Right cardiac atrium (tissue), 5 donors: ENCODE measurements around the gene EPB41L4A. TPM values are rescaled to one million over a fixed set of nuclear protein-coding genes. Genes with fewer than 3 reads are reported as not detected.

Experiments
- ATAC-seq, 2 donors: fragments of 200-7000 bp; cut with Tn5 transposase; one replicate each; pipeline versions ENCODE4 v1.8.0 to v1.9.1; 2020; ENCODE audit warnings: moderate library complexity in 2 of 2, mild to moderate bottlenecking in 1 of 2
- DNase-seq, 3 donors: peaks; one replicate each; pipeline ENCODE4 v3.0.0-alpha.2; 2020
- H3K27ac ChIP-seq: one replicate; pipeline ENCODE4 v1.5.1; 2013; ENCODE audit warnings: mild to moderate bottlenecking, low read length, control low read depth, moderate library complexity
- H3K27me3 ChIP-seq: one replicate; pipeline ENCODE4 v1.6.1; 2013; ENCODE audit not compliant: control insufficient read depth, insufficient read depth
- H3K4me1 ChIP-seq: one replicate; pipeline ENCODE4 v1.6.1; 2013; ENCODE audit warnings: low read length; ENCODE audit not compliant: control insufficient read depth, insufficient read depth
- H3K4me3 ChIP-seq: one replicate; pipeline ENCODE4 v1.5.1; 2013; ENCODE audit warnings: low read length, control low read depth
- H3K9me3 ChIP-seq: one replicate; pipeline ENCODE4 v1.6.1; 2013; ENCODE audit warnings: low read length; ENCODE audit not compliant: control insufficient read depth
- WGBS: extraction: QIAGEN DNeasy Blood & Tissue Kit; methylation state at CpG from one replicate; pipeline ENCODE4 v1.1.7; 2013; 5-methylcytosine and 5-hydroxymethylcytosine counted together
- intact Hi-C, 4 donors: fragments of 100-400 bp; cut with DNase I; formaldehyde crosslinking; loops; one replicate each; pipeline versions ENCODE4 v1.11.0 to v1.14.0; 2022 to 2023
- polyA plus RNA-seq: library from polyadenylated mRNA; stranded (reverse); fragments of 200-250 nt; gene quantifications from one replicate; pipeline ENCODE4 v1.2.3, GENCODE V29; 2013
- total RNA-seq, 4 donors: library from RNA; stranded (reverse); fragmentation: NEBNext Ultra II Directional; extraction: Animal tissue kit (Norgen Biotek cat#: 25700); gene quantifications; one replicate each; pipeline ENCODE4 v1.2.1, GENCODE V29; 2021
- donor health status: healthy with polysubstance abuse.
- donor health status: DM: no; HTN: yes; CAD: no.
- donor health status: DM: no; HTN: no; CAD: no.
- donor health status: DM: no; HTN: yes; CAD: no; lungs with severe emphysema.
- donor health status: DM: yes; HTN: yes; CAD: no.

Gene EPB41L4A
- total and polyA plus RNA-seq, 5 donors, result 9.2 to 43.7 (median 27.2) TPM

DNA sequence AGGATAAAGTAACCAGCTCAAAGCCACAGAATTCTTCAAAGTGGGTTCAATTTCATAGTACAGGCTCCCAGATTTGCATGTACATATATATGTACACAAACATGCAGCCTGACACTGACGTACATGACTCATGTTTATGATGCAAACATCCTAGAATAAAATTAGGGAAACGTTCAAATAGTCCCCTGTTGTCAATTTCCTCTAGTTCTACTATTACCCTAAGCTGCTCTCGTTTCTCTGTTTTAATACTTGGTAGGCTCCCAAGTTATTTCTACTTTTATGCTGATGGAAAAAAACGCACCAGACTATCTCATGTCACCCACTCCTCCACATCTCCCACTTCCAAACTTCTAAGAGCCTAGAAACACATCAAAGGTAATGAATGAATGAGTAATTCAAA, 229.7 kb downstream of the EPB41L4A start:
- H3K27me3 ChIP-seq, result no peaks in the 10 kb centered on the region
- no peak for ATAC-seq
- H3K27ac ChIP-seq, result no peak overlapping the region
- H3K4me3 ChIP-seq, result no peak overlapping the region
- WGBS, result 58% methylated on average over 4 of the region's 4 CpGs
- intact Hi-C loops, result loop anchor here in 2 of 4 donors (10.0 kb wide), 2 partner anchors 225 to 575 kb away; partner anchors contain the start of gene EPB41L4A (in 1 of the 2)
- no peaks in the 10 kb centered on the region for H3K4me1 ChIP-seq
- DNase-seq, result no peak
- no peaks in the 10 kb centered on the region for H3K9me3 ChIP-seq

GRCh38 chr5:112186401-112186990, 232.6 kb downstream of the EPB41L4A start:
- H3K27ac ChIP-seq, result no peak overlapping the region
- intact Hi-C loops, result loop anchor here in 2 of 4 donors (10.0 kb wide), 2 partner anchors 228 to 578 kb away; partner anchors contain the start of gene EPB41L4A (in 1 of the 2)
- peaks cover 3% of the 10 kb centered on the region for H3K4me1 ChIP-seq
- no peak for ATAC-seq
- H3K27me3 ChIP-seq, result no peaks in the 10 kb centered on the region
- DNase-seq, result no peak
- no peak overlapping the region for H3K4me3 ChIP-seq
- 73% methylated on average over 4 of the region's 4 CpGs for WGBS
- no peaks in the 10 kb centered on the region for H3K9me3 ChIP-seq

DNA sequence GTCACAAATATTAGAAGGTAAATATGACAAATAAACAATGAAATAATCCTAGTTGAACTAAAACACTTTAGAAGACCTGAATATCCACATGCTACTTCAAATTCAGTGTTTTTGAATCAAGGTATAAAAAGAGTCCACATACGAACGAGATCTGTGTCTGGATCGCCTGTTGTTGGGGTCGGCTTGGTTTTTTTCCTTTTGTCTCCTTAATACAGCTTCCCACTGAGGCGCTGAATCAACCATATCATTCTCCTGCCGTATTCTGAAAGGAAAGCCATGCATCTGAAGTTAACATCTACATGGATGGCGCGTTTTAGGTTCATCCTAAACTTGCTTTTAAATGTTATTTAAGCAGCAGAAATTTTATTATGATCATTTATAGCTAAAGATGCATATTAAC, 235.2 kb downstream of the EPB41L4A start:
- H3K27ac ChIP-seq, result no peak overlapping the region
- no peak for ATAC-seq
- no peaks in the 10 kb centered on the region for H3K27me3 ChIP-seq
- H3K4me1 ChIP-seq, result peaks cover 3% of the 10 kb centered on the region
- no peak overlapping the region for H3K4me3 ChIP-seq
- 92% methylated on average over 8 of the region's 8 CpGs for WGBS
- intact Hi-C loops, result loop anchor here in 2 of 4 donors (10.0 kb wide), 2 partner anchors 231 to 581 kb away; partner anchors contain the start of gene EPB41L4A (in 1 of the 2)
- no peaks in the 10 kb centered on the region for H3K9me3 ChIP-seq
- no peak for DNase-seq

- peak; percentile 48 to 60 for ATAC-seq
- intact Hi-C loops, result loop anchor here in 2 of 4 donors (10.0 kb wide), 2 partner anchors 232 to 582 kb away; partner anchors contain the start of gene EPB41L4A (in 1 of the 2)
- H3K4me3 ChIP-seq, result no peak overlapping the region
- DNase-seq, result no peak
- WGBS, result 52% methylated on average over 8 of the region's 8 CpGs
- H3K9me3 ChIP-seq, result no peaks in the 10 kb centered on the region
- peaks cover 3% of the 10 kb centered on the region for H3K4me1 ChIP-seq
- no peaks in the 10 kb centered on the region for H3K27me3 ChIP-seq
- no peak overlapping the region for H3K27ac ChIP-seq
Observed at GRCh38 chr5:112183103-112183711, 235.9 kb downstream of the EPB41L4A start.

DNA sequence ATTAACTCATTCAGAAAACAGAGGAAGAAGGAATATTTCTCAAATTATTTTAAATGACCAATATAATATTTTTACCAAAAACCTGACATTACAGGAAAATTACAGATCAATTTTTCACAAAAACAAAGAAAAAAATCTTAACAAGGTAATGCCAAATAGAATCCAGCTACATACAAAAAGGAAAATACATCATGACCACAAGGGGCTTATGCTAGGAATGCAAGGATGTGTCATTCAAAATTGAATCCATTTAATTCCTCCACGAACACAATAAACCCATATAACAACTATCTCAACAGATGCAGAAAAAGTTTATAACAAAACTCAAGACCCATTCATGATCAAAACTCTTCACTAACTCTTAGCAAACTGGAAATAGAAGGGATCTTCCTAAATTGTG, 239.8 kb downstream of the EPB41L4A start:
- WGBS, result 87% methylated on average over 1 of the region's 1 CpG
- H3K27me3 ChIP-seq, result no peaks in the 10 kb centered on the region
- no peak overlapping the region for H3K27ac ChIP-seq
- intact Hi-C loops, result loop anchor here in 2 of 4 donors (5.0 to 10.0 kb wide), 2 partner anchors 243 to 346 kb away; no protein-coding TSS in a partner anchor
- no peaks in the 10 kb centered on the region for H3K9me3 ChIP-seq
- ATAC-seq (no peak), DNase-seq (no peak)
- no peak overlapping the region for H3K4me3 ChIP-seq
- H3K4me1 ChIP-seq, result peaks cover 3% of the 10 kb centered on the region

DNA sequence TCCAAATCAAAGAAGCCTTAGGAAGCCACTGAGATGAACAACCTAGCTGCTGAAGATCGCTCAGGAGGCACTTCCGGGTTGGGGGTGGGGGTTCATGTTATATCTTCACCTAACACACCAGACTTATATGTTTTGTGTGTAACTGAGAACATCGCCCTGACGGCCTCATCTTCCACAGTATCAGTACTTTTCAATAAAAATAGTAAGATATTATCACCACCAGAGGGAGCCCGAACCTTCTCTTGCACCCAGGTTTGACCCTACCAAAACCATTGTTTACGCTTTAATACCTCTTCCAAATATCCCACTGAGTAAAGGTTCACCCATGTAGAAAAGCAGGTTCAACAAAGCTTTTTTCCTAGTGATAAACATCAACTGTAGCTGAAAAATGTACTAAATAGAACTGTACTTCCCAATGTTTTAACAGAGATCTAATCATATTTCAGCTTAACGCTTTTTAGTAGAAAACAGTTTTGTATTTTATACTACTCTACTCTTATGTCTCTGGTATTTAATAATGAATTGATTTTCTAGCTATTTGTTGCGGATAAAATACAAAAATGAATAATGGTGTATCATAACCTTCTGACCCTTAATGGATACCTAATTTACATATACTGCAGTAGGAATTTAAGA, 244.0 kb downstream of the EPB41L4A start:
- no peaks in the 10 kb centered on the region for H3K4me1 ChIP-seq
- ATAC-seq (peak; percentile 71 to 78), DNase-seq (peak in 2 of 3 donors; percentile 21 to 44)
- no peaks in the 10 kb centered on the region for H3K9me3 ChIP-seq
- no peaks in the 10 kb centered on the region for H3K27me3 ChIP-seq
- WGBS, result 33% methylated on average over 8 of the region's 8 CpGs
- no peak overlapping the region for H3K27ac ChIP-seq
- no peak overlapping the region for H3K4me3 ChIP-seq
- intact Hi-C loops, result loop anchor here in 3 of 4 donors (2.0 to 10.0 kb wide), 3 partner anchors 246 to 350 kb away; no protein-coding TSS in a partner anchor

GRCh38 chr5:112165897-112166737, 253.0 kb downstream of the EPB41L4A start:
- Histone ChIP-seq H3K9me3 (no peaks in the 10 kb centered on the region), H3K4me1 (no peaks in the 10 kb centered on the region)

DNA sequence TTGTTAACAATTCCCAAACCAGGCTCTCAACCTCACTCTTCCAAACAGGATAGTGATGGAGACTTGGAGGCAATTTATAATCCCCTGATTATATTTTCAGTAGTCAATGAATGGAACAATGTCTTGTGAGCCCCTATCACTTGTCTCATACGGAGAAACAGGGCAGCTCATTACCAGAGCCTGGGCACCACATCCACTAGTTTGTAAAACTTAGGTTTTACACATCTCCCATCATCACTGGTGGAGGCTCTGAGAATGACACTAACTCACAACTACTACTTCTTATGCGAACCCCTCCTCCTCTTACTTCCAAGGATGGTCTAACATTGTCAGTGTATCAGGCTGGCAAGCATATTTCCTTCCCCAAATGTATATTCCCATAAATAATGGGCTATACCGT, 253.7 kb downstream of the EPB41L4A start:
- DNase-seq (no peak), ATAC-seq (no peak)
- Histone ChIP-seq H3K27ac (no peak overlapping the region), H3K4me1 (no peaks in the 10 kb centered on the region), H3K27me3 (no peaks in the 10 kb centered on the region), H3K9me3 (no peaks in the 10 kb centered on the region), H3K4me3 (no peak overlapping the region)
- intact Hi-C loops, result no loop called here
- WGBS, result 48% methylated on average over 3 of the region's 3 CpGs

More at GRCh38 chr5:112165897-112166737, 253.0 kb downstream of the EPB41L4A start:
- WGBS, result 68% methylated on average over 3 of the region's 3 CpGs
- H3K27me3 ChIP-seq, result no peaks in the 10 kb centered on the region
- intact Hi-C loops, result no loop called here
- H3K27ac ChIP-seq, result no peak overlapping the region
- DNase-seq, result no peak
- no peak overlapping the region for H3K4me3 ChIP-seq
- no peak for ATAC-seq

DNA sequence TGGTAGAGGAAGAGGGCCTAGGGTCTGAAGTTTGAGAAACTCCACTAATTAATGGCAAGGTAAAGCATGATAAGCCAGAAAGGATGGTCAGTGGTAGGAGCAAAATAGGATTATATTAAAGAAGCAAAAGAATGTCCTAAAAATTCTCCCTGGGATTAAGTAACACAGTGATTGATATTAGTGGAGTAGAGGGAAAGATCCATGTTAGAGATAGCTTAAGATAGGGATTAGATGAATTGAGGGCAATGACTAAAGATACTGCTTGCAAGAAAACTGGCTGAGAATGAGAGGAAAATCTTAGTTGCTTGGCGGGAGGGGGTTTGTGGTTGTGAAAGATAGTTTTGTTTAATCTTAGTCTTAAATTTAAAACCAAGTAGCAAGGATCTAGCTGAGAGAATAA, 255.6 kb downstream of the EPB41L4A start:
- DNase-seq (no peak), ATAC-seq (no peak)
- Histone ChIP-seq H3K9me3 (no peaks in the 10 kb centered on the region), H3K27ac (no peak overlapping the region), H3K27me3 (no peaks in the 10 kb centered on the region), H3K4me1 (no peaks in the 10 kb centered on the region), H3K4me3 (no peak overlapping the region)
- intact Hi-C loops, result no loop called here
- 79% methylated on average over 1 of the region's 1 CpG for WGBS

DNA sequence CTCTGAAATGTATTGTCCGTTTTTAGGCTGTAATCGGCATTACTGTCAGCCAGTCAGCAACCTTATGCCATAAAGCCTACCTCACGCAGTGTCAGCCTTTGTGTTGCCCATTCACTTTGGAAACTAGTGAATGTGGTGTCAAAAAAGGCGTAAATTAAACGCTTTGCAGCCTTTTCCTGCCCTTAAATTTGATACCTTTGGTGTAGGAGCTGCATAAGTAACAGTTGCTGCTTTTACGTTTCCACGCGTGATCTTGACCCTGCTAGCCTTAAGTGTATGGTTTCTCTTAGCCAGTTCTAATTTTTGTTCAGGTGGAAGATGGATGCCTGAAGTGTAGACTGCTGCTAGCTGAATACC, 257.7 kb downstream of the EPB41L4A start:
- Histone ChIP-seq H3K27me3 (no peaks in the 10 kb centered on the region), H3K4me1 (no peaks in the 10 kb centered on the region), H3K27ac (peak overlapping the region; percentile 33), H3K4me3 (peak overlapping the region; percentile 49), H3K9me3 (no peaks in the 10 kb centered on the region)
- DNase-seq (no peak), ATAC-seq (peak in 1 of 2 donors; percentile 2)
- intact Hi-C loops, result no loop called here
- under 1% methylated on average over 8 of the region's 8 CpGs for WGBS
